Cardiac muscle cell (in vitro differentiated cells and primary cell): ENCODE measurements around the gene S1PR3. TPM values are rescaled to one million over a fixed set of nuclear protein-coding genes. Genes with fewer than 3 reads are reported as not detected.

Experiments used
- DNase-seq, 2 donors: peaks; one replicate each; pipeline versions ENCODE4 v3.0.0 to v3.0.0-alpha.2; 2010 to 2017; ENCODE audit warnings: low read depth in 1 of 2, low spot score in 1 of 2
- H3K27ac ChIP-seq: fragments of 200-600 bp; sonication (generic); 2 replicates; pipeline ENCODE4 v1.5.1; 2016
- H3K27me3 ChIP-seq: fragments of 200-600 bp; sonication (generic); 2 replicates; pipeline ENCODE4 v1.6.0; 2016; ENCODE audit warnings: control low read depth
- H3K36me3 ChIP-seq: fragments of 200-600 bp; sonication (generic); 2 replicates; pipeline ENCODE4 v1.5.1; 2016; ENCODE audit warnings: control low read depth
- H3K4me1 ChIP-seq: fragments of 200-600 bp; sonication (generic); 2 replicates; pipeline ENCODE4 v1.8.1; 2017; ENCODE audit warnings: low read depth, mild to moderate bottlenecking, mixed run types
- H3K4me3 ChIP-seq: fragments of 200-600 bp; sonication (generic); 2 replicates; pipeline ENCODE4 v1.5.1; 2016; ENCODE audit warnings: mild to moderate bottlenecking
- H3K9me3 ChIP-seq: fragments of 200-600 bp; sonication (generic); 2 replicates; pipeline ENCODE4 v1.5.1; 2017; ENCODE audit warnings: low read depth, mild to moderate bottlenecking, control low read depth
- CTCF ChIP-seq: IDR thresholded peaks from 2 replicates; pipeline ENCODE4 v1.5.1; 2012; ENCODE audit warnings: low read depth, mild to moderate bottlenecking, low read length
- polyA plus RNA-seq: library from polyadenylated mRNA; unstranded; fragments of >200 nt; fragmentation: Nextera tagmentation; extraction: Ambion mirVana; gene quantifications from 2 replicates; pipeline ENCODE4 v1.2.1, GENCODE V29; 2016
- total RNA-seq: library from RNA; depleted of rRNA; stranded (reverse); fragments of >200 nt; gene quantifications from 2 replicates; pipeline ENCODE4 v1.2.3, GENCODE V29; 2016

Gene S1PR3
- total and polyA plus RNA-seq, 2 experiments from 2014 or later, result 10.9 to 11.3 TPM

DNA sequence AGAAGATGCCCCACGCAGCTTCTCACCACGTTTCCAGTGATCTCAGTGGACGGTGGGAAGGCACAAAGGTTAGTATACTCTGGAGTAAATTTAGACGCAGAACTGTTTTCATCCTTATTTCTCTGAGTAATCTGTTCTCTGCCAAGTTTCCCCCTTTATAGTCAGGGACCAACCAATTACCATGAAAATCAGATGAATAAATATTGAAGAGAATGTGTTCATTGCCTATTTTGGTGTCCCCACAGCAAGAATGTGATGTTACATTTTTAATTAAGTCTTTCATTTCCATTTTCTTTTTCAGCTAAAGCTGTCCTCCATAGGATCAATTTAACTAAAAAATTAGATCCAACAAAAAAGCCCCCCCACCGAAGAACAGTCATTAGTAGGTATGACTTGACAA lies 41.4 kb downstream of the S1PR3 start:
- no peak for TF ChIP-seq CTCF
- Histone ChIP-seq H3K27me3 (no peaks in the 10 kb centered on the region), H3K4me1 (no peaks in the 10 kb centered on the region), H3K9me3 (no peaks in the 10 kb centered on the region), H3K36me3 (no peaks in the 10 kb centered on the region), H3K4me3 (no peak overlapping the region), H3K27ac (no peak overlapping the region)
- DNase-seq, result no peak

- no peak for TF ChIP-seq CTCF
- Histone ChIP-seq H3K36me3 (no peaks in the 10 kb centered on the region), H3K4me1 (no peaks in the 10 kb centered on the region), H3K4me3 (no peak overlapping the region), H3K27me3 (no peaks in the 10 kb centered on the region), H3K9me3 (no peaks in the 10 kb centered on the region), H3K27ac (no peak overlapping the region)
- DNase-seq, result peak in 1 of 2 donors; percentile 56
Observed at GRCh38 chr9:89036383-89036782, 45.1 kb downstream of the S1PR3 start.

DNA sequence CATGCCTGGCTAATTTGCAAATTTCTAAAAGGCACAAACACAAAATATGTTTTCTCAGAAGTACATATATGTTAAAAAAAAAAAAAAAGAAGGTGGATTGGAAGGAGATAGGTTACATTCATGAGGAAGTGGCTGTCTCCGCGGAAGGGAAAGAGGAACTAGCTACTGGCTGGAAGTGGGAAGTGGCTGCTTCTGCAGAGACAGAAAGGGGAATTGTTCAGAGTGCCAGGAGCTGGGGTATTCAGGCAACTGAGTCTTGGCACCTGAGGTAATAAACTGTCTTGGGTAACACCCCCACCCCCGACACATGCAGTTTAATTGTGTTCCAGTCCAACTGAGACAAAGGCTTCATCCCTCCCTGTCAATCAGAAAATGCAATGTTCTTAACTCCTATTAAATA lies 45.6 kb downstream of the S1PR3 start:
- DNase-seq, result no peak
- Histone ChIP-seq H3K27me3 (no peaks in the 10 kb centered on the region), H3K9me3 (no peaks in the 10 kb centered on the region), H3K36me3 (no peaks in the 10 kb centered on the region), H3K4me3 (no peak overlapping the region), H3K4me1 (no peaks in the 10 kb centered on the region), H3K27ac (no peak overlapping the region)
- no peak for TF ChIP-seq CTCF

- no peaks in the 10 kb centered on the region for H3K4me1 ChIP-seq
- no peak for DNase-seq
Observed at GRCh38 chr9:89037346-89037745, 46.1 kb downstream of the S1PR3 start.

GRCh38 chr9:89037891-89038290 lies 46.6 kb downstream of the S1PR3 start:
- H3K4me3 ChIP-seq, result no peak overlapping the region
- H3K4me1 ChIP-seq, result no peaks in the 10 kb centered on the region
- H3K27me3 ChIP-seq, result no peaks in the 10 kb centered on the region
- H3K9me3 ChIP-seq, result no peaks in the 10 kb centered on the region
- H3K27ac ChIP-seq, result no peak overlapping the region
- TF ChIP-seq CTCF, result no peak
- DNase-seq, result no peak
- no peaks in the 10 kb centered on the region for H3K36me3 ChIP-seq

More at GRCh38 chr9:89037346-89037745, 46.1 kb downstream of the S1PR3 start:
- Histone ChIP-seq H3K36me3 (no peaks in the 10 kb centered on the region), H3K4me3 (no peak overlapping the region), H3K9me3 (no peaks in the 10 kb centered on the region), H3K27ac (no peak overlapping the region), H3K27me3 (no peaks in the 10 kb centered on the region)
- TF ChIP-seq CTCF, result no peak
